SKM-1 (cell line): Measurements from ENCODE around the gene NPAS3.

Experiments used
- DNase-seq: peaks from one replicate; lab custom pipeline; 2025; ENCODE audit not compliant: unreplicated experiment; lab: John Stamatoyannopoulos, UW

The NPAS3 gene

GRCh38 chr14:33661101-33661500 is 722.4 kb downstream of the NPAS3 start:
- no peak for DNase-seq

GRCh38 chr14:33668066-33668465 is 729.4 kb downstream of the NPAS3 start:
- no peak for DNase-seq

- DNase-seq, result no peak
These were observed 730.4 kb downstream of the NPAS3 start for GRCh38 chr14:33669111-33669510.

GRCh38 chr14:33670235-33670634 is 731.6 kb downstream of the NPAS3 start:
- DNase-seq, result no peak

- DNase-seq, result no peak
These were observed 732.9 kb downstream of the NPAS3 start for GRCh38 chr14:33671556-33671955.

- DNase-seq, result no peak
These were observed 736.2 kb downstream of the NPAS3 start for GRCh38 chr14:33674927-33675326.

GRCh38 chr14:33675415-33676130 is 736.9 kb downstream of the NPAS3 start:
- no peak for DNase-seq

GRCh38 chr14:33676135-33676566 is 737.5 kb downstream of the NPAS3 start:
- no peak for DNase-seq

GRCh38 chr14:33676891-33677290 is 738.2 kb downstream of the NPAS3 start:
- no peak for DNase-seq

GRCh38 chr14:33678005-33678404 is 739.3 kb downstream of the NPAS3 start:
- no peak for DNase-seq

GRCh38 chr14:33679025-33679424 is 740.3 kb downstream of the NPAS3 start:
- DNase-seq, result no peak

GRCh38 chr14:33679461-33680225 is 741.0 kb downstream of the NPAS3 start:
- no peak for DNase-seq

- DNase-seq, result no peak
These were observed 742.2 kb downstream of the NPAS3 start for GRCh38 chr14:33680873-33681272.

- DNase-seq, result no peak
These were observed 744.1 kb downstream of the NPAS3 start for GRCh38 chr14:33682760-33683159.

- DNase-seq, result no peak
These were observed 746.3 kb downstream of the NPAS3 start for GRCh38 chr14:33685026-33685425.

- no peak for DNase-seq
These were observed 747.0 kb downstream of the NPAS3 start for GRCh38 chr14:33685698-33686097.

GRCh38 chr14:33686218-33686617 is 747.5 kb downstream of the NPAS3 start:
- DNase-seq, result no peak

GRCh38 chr14:33686856-33687255 is 748.2 kb downstream of the NPAS3 start:
- no peak for DNase-seq

- DNase-seq, result no peak
These were observed 751.0 kb downstream of the NPAS3 start for GRCh38 chr14:33689680-33690079.

- DNase-seq, result no peak
These were observed 753.2 kb downstream of the NPAS3 start for GRCh38 chr14:33691907-33692306.

GRCh38 chr14:33692762-33693161 is 754.1 kb downstream of the NPAS3 start:
- no peak for DNase-seq

- DNase-seq, result no peak
These were observed 754.6 kb downstream of the NPAS3 start for GRCh38 chr14:33693237-33693636.
